GM19324 (cell line): ENCODE data around the gene IARS1.

Experiments used
- ATAC-seq: cut with Tn5 transposase; IDR thresholded peaks from one replicate; pipeline ENCODE4 v1.9.1; 2021; ENCODE audit warnings: mild to moderate bottlenecking, moderate library complexity; ENCODE audit not compliant: unreplicated experiment, low FRiP score

IARS1 gene

DNA sequence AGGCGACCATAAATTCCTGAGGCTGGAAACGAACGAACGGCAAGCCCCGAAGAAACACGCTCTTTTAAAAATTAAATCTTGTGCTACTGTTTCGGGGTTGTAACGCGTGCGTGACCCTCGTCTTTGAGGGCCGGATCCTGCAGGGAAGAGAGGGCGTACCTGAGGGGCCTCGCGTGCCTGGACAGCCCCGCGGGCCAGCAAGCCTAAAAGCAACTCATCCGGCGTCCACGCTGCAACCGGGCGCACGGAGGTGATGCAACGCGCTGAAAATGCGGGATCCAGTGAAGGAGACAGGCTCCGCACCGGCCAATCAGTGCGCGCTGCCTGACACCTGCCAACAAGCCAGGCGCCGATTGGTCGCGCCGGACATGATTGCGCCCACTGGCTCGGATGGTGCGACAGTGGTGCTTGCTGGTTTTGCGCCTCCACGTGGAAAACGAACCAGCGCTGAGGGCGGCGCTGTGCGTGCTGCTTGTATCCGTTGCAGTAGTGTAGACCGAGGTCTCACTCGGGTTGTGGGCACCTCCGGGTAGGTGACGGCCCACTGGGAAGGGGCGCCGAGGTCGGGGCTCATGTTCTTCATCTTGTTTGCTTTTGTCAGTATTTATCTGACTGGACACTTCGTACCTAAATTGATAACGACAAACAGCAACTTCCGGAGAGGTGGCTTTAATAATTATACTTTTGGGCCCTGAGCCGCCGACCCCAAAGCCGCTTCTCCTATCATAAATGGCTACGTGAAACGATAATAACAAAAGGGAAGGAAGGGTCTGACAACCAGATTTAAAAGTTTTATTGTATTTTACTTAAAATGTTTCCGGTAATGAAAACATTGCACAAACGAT is at the start of gene IARS1:
TSS of gene IARS1 (minus strand) at position 246 of the 845 bp plus-strand sequence. CDS start 4,278 bp downstream, outside the sequence.
- peak; percentile 96 for ATAC-seq

DNA sequence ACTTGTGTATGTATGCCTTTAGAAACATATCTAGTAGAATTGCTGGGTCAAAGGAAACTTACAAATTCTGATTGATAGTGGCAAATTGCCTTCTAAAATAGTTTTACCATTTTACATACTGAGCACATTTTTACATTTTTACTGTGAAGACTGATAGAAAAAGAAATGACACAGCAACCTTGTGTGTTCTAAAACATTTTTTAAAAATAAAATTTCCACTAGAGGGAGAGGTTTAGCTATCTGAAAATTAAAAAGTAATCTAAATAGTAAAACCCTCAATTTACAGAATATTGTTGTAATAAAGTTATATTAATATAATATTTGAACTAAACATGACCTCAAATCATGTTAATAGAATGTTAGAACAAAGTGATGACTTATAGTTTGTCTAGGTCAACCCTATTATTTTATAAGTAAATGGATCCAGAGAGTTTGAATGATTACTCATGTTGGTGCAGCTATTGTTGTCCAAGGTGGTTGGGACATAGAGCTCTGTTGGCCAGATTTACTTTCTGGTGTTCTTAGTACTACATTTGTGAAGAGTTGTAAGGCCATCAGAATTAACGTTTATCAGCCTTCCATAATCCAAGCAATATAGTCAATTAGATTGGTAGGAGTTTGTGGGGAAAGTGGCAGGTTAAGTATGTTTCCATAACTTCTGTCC is 49.5 kb upstream of the IARS1 start:
- no peak for ATAC-seq

DNA sequence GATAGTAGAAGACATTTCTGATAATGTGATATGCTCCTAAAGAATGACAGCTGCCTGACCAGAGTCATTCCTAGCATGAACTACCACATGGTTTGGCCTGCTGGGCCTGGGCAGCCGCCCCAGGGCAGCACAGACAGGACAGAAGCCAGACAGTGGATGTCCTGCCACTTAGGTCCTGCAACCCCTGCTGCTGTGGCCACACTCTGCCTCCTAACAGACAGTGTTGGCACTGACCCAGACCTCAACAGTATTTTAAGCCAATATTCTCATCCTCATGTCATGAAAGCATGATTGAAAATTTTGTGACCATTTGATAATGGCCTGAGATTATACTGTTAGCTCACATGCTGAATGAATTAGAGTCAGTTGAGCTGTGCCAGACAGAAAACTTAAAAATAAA is 48.1 kb upstream of the IARS1 start:
- ATAC-seq, result no peak

DNA sequence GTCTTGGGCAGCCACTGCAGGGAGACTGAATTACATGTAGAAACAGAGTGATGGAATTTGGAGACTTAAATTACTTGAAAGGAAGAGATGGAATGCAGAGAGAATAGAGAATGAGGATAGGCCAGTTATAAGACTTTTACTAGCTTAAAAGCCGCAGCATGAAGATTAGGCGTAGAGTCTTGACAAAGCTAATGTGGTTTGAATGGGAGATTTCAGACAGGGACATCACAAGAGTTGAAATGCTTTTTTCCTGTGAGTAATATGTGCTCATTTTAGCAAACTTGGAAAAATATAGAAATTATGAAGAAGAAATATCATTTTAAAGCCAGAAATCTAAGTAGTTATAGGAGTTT is 39.8 kb upstream of the IARS1 start:
- no peak for ATAC-seq

DNA sequence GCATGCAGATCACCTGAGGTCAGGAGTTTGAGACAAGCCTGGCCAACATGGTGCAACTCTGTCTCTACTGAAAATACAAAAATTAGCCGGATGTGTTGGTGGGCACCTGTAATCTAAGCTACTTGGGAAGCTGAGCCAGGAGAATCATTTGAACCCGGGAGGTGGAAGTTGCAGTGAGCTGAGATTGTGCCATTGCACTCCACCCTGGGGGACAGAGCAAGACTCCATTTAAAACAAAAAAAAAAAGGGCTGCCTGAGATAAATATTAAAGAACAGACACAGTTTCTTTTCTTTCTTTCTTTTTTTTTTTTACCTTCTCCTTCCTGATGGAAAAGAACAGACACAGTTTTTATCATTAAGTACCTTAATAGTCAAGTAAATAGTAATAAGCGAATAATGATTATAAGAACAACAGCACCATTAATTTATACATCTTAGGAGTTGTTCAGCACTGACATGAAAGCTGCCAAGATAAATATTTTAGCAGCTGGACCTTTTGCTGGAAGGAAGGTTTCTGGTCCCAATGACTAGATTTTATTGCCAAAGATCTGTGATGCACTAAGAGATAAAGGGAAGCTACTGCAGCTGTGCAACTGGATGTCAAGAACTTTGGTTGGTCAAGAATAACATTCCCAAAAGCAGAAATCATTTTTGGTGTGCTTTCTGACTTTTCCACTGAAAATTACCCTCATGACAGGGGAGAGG is 39.2 kb upstream of the IARS1 start:
- ATAC-seq, result no peak

DNA sequence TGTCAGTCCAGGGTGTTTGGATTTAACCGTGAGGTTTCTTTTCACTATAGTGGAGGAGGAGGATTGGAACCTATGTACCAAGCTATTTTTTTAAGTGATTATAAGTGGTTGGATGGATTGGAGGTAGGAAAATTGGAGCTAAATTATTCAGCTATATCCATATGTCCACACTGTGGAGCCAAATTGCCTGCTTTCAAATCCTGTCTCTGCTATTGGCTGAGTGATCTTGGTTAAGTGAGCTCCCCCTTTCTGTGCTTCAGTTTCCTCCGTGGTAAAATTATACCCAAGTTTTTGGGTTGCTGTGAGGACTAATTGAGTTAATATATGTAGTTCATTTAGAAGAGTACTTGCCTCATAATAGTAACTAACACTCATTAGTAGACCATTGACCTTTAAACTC is 34.7 kb upstream of the IARS1 start:
- no peak for ATAC-seq

DNA sequence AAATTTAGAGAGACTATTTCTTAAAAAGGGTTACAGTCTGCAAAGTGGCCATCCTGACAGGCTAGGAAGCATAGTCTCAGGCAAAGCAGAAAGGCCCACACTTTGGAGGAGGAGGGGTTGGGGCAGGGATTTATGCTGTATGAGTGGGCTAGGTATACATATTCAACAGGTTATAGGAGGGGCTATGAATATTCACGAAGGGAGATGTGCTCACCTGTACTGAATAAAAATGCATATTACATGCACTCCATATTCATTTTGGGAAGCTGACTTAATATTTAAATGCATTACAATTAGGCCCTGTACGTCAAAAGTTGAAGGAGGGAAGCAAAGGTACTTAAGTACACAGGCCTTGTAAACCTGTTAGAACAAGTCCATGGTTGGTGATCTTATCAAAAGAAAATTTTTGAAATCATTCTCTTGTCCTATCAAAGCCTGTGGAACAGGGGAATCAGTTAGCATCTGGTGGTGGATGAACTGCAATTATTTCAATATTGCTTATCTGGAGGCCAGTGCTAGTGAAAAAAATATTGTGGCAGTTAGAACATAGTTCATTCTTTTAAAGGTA is 33.9 kb upstream of the IARS1 start:
- no peak for ATAC-seq

DNA sequence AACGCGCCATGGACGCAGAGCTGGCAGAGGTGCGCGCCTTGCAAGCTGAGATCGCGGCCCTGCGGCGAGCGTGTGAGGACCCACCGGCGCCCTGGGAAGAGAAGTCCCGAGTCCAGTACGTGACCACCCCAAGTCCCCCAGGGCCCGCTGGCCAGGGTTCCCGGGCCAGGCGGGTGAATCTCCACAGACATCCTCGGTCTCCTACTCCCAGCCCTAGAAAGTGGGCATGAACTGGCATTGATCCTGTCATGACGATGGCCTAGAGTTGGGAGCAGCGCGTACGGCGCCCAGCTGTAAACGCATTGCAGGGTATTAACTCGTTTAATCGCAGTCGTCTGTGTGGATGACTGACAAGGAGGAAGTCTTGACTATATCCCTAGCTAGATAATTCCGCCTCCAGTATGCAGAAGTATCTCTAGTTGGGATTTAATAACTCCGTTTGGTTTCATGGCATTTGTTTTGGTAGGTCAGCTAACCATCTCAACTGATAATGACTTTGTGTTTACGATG is 32.5 kb upstream of the IARS1 start:
- ATAC-seq, result no peak

DNA sequence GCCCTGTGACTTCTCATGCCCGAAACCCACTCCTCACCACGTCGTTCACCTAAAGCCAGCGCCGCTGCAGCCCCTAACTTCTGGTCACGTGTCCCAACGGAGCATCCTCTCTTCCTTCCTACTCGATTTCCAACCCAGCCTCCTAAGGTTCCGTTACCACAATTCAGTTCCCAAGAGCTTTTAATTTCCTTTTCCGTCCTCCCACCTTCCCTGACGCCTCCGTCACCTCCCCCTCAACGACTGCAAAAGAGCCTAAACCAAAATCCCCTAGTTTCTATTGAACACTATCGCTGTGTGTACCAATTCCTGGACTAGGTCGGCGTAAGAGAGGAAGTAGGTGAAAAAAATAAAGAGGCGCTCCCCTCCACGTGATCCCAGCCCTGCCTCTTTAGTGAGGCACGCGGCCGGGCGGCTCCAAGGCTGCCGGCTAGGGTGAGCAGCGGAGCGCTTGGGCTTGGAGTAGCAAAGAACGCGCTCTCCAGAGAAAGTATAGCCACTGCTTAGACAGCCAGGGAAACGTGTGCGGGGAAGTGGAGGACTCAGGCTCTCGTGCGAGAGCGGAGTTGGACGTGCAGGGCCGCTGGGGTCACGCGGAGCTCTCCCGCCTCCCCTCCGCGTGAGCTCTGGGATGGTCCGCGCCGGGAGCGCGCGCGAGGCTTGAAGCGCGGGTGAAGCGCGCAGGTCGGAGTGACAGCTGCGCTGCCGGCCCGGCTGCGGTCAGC is 31.9 kb upstream of the IARS1 start, which contains the start of the genes CENPP and NOL8:
TSS of gene CENPP (plus strand) at position 685 of the 722 bp plus-strand sequence.
TSS of gene NOL8 (minus strand) at position 82 of the 722 bp plus-strand sequence. CDS start 1,189 bp downstream, outside the sequence.
- peak; percentile 95 for ATAC-seq

DNA sequence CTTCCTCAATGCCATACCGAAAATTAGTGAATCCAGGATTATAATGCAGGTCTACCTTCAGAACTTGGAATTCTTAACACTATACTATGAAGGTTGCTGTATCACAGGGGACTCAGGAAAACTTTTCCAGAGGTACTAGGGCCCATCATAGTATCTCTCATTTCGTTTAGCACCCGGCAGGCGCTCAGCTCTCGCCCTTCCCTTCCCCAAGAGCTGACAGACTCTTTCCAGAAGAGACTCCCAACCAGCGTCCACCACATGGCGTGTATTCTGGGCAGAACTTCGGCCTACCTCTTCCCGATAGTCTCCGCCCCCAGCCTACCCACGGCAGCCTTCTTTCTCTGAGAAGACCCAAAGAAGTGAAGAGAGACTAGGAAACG is 31.4 kb upstream of the IARS1 start:
- ATAC-seq, result no peak

DNA sequence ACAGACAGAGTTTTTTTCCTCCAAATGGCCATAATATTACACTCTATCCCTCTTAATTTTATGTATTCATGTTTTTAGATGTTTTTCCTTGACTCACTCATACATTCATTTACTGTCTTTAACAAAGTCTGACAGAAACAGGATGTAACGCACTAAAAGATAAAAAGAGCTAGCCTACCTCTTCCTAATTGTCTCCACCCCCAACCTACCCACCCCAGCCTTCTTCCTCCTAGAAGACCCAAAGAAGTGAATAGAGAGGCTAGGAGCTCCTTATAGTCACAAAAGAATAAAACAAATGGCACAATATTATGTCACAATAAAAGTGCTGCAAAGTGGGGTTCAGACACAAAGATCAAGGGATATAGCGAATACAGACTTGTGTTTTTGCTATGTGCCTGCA is 30.9 kb upstream of the IARS1 start:
- ATAC-seq, result no peak

DNA sequence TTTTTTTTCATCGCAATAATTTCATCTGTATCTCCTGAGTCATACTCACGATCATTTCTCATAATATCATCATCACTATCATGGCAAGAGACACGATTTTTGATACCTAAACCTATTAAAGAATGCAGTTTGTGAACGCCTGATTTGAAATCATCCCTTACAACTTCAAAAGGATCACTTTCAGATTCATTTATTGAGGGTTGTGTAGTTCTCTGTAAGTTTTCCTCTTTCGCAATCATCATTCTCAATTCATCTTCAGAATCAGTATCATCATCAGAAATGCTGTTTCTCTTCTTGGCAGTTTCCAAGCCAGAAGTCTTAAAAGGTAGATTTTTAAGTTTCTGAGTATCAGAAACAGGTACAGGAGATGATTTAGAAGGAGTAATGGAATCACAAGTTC is 22.0 kb upstream of the IARS1 start:
- no peak for ATAC-seq

DNA sequence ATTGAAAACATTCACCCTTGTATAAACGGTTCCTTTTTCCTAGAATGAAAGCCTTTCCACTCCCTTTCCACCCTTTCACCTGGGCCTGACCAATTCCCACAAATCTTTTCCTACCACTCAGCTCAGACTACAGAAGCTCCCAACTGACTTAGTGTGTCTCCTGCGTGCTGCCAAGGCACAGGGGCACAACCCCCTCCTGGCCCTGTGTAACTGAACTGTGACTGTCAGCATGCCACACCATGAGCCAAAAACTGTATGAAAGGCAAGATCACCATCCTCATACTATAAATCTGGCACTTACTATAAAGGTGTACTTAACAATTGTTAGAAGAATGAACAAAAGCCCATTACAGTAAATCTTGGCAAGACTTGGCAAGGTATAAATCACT is 20.1 kb upstream of the IARS1 start:
- no peak for ATAC-seq

DNA sequence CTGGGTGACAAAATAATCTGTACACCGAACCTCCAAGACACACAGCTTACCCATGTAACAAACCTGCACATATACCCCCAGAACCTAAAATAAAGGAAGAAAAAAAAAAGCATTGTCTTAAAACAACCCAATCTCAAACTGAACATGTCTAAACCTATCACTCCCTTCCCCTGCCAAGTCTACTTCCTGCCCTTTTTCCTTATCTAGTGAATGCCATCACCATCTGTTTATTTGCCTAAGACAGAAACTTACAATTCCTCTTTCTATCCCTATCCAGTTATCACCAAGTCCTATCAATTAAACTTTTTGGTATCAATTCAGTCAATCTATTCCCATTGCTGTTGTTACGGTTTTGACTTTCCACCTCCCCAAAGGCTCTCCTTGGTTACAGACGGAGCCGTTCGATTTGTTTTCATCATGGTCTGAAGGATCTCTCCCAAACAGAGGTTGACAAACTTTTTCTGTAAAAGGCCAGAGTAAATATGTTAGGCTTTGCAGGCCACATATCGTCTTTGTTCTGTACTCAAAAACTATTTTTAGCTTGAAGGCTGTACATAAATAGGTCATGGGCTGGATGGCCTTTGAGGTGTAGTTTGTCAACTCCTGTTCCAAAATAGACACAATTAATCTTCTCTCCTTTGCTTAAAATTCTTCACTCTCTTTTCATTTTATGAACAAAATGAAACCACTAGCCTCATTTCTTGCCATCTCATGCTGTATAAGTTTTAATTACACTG is 19.6 kb upstream of the IARS1 start:
- ATAC-seq, result no peak

DNA sequence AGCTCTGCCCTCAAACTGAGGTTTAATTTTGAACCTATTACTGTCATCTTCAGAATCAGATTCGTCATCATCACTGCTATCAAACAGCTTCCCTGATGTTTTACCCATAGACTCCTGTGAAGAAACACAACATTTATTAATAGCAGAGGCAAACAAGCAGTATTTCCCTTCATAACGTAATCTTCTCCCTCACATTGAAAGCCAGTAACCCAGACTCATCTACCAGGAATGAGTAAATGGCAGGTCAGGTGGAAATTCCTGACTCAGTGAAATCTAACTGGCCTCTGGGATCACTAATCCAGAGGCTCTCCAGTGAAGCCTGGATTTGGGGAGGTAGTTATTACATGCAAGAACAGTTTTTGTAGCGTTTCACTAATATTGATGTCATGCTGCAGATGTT is 17.1 kb upstream of the IARS1 start:
- no peak for ATAC-seq

DNA sequence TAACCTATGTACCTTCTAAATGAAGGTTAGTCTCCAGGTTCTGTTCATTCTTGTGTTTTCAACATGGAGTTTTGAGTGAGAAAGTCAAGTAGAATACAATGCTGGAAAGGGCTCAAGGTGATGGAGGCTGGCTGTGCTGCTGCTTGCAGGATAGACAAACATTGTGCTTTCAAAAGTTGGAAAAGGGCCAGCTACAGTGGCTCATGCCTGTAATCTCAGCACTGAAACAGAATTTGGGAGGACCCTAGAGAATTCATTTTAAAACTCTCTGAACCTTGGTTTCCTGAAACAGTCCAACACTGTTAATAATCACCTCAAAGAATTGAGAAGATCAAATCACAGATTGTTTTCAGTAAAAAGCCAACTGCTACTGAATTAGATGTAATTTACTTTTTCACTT is 15.4 kb upstream of the IARS1 start:
- ATAC-seq, result no peak

DNA sequence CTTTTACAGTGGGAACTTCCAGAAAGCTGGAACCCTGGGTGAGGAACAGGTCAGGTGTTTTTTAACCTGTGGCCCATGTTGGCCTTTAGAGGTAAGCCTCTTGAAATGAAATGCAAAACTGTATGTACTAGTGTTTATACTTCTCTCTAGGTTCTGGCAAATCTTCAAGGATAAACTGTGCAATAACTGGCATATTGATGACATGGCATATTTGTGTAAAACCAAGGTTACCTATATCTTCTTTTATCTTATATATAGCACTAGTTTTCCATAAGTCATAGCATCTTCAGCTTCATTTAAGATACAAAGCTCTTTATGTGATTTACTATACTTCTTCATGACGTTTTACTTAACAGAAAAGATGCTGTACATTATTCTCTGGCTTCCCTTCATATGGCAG is 7.4 kb upstream of the IARS1 start:
- no peak for ATAC-seq

DNA sequence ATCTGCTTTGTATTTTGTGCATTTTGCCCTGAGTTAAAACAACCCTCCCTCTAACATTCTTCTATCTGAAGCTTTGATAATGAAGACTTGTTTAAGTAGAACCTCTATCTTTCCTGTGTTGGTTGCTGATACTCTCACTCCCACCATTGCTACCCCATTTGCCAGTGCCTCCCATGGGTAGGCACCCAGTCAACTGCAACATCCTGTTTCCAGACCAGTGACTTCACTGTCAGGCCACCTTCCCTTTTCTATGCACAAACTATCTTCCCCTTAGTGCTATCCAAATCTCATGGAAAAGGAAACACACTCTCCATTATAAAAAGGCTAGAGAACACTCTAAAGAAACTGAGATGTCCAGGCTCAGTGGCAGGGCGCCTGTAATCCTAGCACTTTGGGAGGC is 5.6 kb upstream of the IARS1 start:
- ATAC-seq, result no peak

DNA sequence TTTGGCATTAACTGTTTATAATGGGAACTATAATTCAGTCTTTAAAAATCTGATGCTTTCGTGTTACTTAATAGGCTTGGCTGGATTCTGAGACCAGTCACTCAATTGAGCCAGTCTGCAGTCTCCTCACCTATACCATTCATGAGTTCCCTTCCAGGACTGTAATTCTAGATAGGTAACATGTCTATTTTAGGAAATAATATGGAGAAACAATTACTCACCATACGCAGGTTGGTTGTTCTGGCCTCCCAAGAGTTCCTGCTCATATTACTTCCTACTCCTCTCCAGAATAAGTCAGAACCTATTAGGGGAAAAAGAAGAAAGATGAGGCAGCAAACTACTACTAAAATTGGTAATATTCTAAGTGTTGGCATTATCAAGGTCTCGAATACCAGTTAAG is 4.5 kb upstream of the IARS1 start:
- no peak for ATAC-seq

DNA sequence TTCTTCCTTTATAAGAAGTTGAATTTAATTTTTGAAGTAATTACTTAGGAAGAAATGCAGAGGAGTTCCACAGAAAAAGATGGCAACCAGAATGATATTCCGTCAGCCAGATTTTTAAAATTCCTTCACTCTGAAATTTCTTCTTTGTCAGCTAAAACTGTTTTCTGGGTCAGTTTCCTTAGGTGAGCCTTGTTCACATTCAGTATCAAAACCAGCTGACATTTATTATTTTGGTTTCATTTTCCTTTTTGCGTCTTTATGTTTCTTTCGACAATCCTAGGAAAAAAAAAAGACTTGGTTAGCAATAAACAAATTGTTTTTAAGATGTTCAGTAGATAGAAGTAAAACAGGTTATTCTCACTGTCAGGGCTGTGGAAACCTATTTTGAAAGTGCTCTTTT is 4.1 kb upstream of the IARS1 start:
- ATAC-seq, result no peak
